GM18507 (cell line): ENCODE data around the gene ACTR8.

Experiments
- DNase-seq: peaks from one replicate; pipeline ENCODE4 v3.0.0; 2011; ENCODE audit warnings: low read depth; ENCODE audit not compliant: insufficient read length; ENCODE audit errors: extremely low spot score
- FAIRE-seq: peaks from 2 replicates; lab custom pipeline; 2011; peaks lifted over from hg19 to GRCh38; lab: Jason Lieb, UNC

The ACTR8 gene

DNA sequence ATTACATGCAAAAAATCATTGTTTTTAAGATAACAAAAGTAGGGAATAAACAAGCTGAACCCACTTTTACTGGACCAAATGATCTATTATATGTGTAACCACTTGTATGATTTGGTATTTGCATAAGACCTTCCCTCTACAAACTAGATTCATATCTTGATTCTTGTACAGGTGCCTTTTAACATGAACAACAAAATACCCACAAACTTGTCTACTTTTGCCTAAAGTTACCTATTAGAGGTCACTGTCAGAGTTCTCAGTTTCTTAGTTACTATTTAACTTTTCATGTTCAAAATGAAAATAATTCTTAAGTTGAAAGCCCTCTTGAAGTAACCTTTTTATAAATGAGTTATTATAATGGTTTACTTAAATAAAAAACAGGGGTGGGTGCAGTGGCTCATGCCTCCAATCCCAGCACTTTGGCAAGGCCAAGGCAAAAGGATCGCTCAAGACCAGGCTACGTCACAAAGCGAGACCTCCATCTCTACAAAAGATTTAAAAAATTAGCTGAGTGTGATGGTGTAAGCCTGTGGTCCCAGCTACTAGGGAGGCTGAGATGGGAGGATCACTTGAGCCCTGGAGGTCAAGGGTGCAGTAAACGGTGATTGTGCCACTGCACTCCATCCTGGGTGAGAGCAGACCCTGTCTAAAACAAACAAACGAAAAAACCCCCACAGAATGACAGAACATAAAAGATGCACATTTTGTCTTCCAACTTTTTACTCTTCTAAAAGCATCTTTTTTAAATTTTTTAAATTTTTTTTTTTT lies 16.0 kb downstream of the ACTR8 start:
- DNase-seq (no peak), FAIRE-seq (peak; percentile 80)

DNA sequence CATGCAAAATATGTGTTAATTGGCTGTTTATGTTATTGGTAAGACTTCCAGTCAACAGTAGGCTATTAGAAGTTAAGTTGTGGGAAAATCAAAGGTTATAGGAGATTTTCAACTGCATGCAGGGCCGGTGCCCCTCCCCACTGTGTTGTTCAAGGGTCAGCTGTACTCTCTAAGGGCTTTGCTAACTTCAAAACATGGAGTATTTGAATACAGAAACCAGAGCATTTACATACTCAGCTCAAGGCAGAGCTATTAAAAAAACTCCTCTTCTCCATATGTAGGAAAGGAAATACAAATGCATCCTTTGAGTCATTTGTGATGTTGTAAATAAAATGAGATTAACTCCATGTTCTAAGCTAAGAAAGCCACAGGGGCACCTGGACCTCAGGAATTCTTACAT lies 18.8 kb downstream of the ACTR8 start:
- FAIRE-seq (peak; percentile 55), DNase-seq (no peak)

DNA sequence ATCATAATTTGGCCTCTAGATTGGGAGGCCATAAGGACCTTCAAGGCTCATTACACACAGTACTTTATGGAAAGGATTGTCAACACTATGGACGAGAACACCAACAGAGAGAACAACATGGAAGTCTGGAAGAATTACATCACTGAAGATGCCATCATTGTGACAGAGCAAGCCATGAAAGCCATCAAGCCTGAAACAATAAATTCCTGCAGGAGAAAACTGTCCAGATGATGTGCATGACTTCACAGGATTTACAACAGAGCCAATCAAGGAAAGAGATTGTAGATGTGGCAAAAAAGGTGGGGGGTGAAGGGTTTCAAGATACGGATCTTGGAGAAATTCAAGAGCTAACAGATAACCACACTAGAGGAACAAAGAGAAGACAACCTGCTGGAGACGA lies 19.7 kb downstream of the ACTR8 start:
- DNase-seq (no peak), FAIRE-seq (no peak)

DNA sequence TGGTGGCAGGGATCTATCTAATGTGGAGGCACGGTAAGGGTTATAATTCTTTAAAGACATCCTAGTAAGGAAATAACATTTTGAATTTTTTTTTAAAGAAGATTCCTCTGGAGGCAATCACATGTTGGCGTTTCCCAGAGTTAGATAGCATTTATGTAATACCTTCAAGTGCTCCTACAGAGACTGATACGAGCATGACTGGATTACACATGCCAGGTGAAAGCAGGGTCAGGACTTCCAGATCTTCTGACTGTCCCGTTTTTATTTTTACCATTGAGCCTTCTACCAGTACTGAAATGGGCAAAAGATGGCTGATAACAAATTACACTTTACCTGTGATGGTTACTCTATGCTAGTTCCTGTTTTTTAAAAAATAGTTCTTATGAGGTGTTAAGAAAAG lies 21.8 kb downstream of the ACTR8 start:
- no peak for FAIRE-seq
- DNase-seq = no peak

DNA sequence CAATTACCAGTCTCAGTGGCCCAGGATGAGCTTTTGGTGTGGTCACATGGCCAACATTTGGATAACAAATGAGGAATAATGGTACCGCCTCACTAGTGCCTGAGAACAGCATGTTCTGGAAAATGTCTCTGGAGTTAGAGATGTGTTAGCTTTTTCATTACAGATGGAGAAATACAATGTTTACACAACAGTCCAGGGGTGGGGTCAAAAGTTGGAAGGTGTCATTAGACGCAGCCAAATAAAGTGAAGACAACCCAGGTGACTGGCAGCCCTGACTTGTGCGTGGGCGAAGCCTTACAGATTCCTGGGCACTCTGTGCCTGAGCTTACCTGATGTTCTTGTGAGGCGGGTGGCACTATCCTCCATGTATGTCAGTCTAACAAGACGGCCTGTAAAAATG lies 22.8 kb downstream of the ACTR8 start:
- DNase-seq (no peak), FAIRE-seq (no peak)

DNA sequence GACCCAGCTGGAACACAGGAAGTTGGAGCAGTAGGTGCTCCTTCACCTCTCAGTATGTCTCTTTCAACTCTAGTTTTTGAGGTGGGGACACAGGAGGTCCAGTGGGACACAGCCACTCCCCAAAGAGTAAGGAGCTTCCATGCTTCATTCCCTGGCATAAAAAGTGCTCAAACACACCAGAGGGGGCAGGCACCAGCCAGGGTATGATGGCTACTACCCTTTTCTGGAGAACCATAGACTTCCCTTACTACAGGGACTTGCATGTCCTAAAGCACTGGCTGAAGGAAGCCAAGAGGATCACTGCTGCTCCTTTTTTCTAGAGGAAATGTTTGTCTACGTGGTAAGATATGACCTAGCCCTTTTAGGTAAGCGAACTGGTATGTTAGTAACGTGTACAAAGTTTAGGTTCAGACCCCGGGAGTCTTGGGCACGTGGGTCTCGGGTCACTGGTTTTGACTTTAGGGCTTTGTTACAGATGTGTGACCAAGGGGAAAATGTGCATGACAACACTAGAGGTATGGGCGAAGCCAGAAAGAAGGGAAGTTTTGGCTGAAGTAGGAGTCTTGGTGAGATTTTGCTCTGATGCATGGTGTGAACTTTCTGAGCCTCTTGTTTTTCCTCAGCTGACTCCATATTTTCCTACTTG lies 23.7 kb downstream of the ACTR8 start:
- DNase-seq (no peak), FAIRE-seq (peak; percentile 69)

DNA sequence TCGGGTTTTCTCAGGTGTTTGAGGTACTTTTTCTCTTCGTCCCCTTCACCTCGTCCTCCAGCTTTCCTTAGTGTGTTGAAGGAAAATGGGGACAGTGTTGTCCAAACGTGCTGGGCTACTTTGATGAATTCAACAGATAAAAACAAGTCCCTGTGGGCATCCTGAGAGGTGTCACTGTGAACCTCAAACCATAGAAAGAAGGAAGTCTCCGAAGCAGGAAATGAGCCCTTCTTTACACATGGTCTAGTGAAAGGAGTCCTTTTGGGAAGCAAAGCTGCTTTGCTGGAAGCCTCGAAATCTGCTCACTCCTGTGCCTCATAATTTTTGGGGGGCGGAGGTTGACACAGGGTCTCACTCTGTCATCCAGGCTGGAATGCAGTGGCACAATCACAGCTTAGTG lies 25.0 kb downstream of the ACTR8 start:
- no peak for DNase-seq
- peak; percentile 75 for FAIRE-seq

DNA sequence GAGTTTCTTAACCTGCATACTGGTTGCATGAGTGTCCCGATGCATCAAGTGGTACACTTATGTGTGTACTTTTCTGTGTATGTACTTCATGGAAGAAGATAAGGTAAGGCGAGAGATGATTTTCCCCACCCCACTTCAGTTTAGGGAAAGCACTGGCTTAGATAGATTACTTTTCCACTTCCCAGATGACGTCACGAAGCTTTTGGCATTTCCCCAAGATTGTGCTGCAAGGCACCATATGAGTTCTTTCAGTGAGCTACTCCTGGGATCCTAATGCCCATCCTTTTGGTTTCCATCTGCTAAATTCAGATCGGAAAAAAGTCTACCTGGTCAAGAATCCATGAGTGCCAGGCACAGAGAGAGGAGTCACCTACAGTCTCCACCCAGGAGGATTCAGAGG lies 31.1 kb downstream of the ACTR8 start:
- FAIRE-seq = no peak
- no peak for DNase-seq

DNA sequence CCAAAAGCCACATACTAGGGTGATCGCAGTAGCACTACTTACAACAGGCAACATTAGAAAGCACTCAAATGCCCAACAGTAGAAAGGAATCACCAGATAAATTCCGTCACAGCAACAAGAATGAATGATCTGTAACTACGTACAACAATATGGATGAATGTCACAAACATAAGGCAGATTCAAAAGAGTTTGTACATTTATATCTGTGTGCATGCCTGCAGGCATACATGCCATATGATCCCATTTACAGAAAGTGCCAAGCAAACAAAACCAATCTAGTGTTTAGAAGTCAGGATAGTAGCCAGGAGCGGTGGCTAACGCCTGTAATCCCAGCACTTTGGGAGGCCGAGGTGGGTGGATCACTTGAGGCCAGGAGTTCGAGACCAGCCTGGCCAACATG lies 32.0 kb downstream of the ACTR8 start:
- no peak for DNase-seq
- no peak for FAIRE-seq

DNA sequence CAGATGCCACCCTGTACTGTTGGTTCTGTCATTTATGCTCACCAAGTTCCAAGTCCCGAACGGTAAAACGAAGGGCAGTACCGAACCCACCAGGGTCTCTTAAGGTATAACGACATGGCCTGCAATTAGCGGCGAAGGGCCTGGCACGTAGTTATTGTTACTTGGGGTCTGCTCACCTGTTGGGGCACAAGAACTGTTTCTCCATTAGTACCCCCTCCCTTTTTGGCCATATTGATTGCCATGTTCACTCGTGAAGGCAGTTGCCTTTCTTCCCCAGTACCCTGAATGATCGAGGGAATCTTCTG lies 35.1 kb downstream of the ACTR8 start:
- FAIRE-seq (no peak), DNase-seq (no peak)

DNA sequence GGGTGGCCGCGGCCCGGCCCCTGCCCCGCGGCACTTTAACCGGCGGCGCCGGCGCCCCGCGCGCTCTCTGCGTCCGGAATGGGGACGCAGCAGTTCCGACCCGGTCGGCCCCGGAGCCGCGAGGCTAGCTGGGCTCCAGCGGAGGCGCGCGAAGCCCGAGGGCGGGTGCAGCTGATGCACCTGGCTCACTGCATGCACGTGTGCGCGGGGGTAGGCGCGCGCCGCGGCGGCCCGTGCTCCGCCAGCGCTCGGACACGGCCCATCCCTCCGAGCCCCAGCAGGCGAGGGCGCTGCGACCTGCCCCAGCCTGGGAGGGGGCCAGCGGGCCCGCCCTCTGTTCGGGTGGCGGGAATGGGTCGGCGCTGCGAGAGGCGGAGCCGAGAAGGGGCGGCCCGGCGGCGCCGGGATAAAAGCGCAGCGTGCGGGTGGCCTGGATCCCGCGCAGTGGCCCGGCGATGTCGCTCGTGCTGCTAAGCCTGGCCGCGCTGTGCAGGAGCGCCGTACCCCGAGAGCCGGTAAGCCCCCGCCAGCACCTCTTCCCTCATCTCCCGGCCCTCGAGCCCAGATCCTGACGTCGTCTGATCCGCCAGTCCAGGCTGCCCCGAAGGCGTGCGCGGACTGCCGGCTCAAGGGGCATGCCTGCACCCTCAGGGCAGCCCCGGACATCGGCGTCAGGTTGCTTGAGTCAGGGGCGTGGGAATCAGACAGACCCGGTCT lies 35.7 kb downstream of the ACTR8 start, which contains the start of the genes CHDH and IL17RB:
TSS of gene CHDH (minus strand) at position 286 of the 717 bp plus-strand sequence. CDS start 22,411 bp downstream, outside the sequence.
TSS of gene IL17RB (plus strand) at position 435 of the 717 bp plus-strand sequence. CDS start at position 456, 21 bp downstream.
- peak; percentile 59 for DNase-seq
- FAIRE-seq = peak; percentile 67

DNA sequence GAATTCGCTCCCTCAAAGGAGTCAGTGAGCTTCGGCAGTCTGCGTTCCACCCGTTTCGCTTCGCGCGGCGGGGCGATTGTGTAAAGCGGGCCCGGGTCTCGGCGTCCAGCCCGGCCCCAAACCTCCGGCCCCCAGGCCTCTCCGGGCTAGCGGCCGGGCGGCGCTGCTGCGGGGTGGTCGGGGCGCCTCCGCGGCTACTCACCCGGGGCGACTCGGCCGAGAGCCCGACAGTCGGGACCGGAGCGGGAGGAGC lies 36.1 kb downstream of the ACTR8 start:
- no peak for DNase-seq
- FAIRE-seq = no peak

DNA sequence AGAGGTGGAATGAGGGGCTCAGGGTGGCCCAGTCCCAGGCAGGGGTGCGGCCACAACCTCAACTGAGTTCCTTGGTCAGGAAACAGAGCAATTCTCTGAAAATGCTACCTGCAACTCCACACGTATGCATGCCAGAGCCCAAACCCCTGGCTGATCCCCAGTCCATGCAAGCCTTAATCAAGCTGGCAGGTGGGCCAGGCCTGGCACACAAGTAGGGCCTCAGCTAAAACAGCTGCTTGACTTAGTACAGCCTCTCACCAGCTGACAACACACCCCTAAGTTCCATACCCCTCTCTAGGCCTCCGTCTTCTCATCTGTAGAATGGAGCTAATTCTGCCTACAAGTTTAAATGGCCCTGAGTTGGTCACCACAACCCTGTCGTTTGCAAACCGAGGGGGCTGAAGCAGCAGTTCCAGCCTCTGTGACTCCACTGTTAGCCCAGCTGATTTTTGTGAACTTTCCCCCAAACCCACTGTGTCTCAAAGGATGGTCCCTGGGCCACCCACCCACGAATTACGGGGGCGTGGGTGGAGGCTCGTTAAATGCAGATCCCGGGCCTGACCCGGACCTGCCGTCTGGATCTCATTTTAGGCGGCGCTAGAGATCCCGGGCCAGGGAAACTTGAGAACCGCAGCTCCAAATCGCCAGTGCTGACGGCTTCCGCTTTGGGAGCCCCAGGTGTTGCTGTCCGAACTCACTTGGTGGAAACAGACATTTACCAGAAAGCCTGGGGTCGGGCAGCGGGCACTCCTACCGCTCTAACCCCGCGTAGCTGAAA lies 36.7 kb downstream of the ACTR8 start:
- FAIRE-seq (peak; percentile 80), DNase-seq (peak; percentile 33)

DNA sequence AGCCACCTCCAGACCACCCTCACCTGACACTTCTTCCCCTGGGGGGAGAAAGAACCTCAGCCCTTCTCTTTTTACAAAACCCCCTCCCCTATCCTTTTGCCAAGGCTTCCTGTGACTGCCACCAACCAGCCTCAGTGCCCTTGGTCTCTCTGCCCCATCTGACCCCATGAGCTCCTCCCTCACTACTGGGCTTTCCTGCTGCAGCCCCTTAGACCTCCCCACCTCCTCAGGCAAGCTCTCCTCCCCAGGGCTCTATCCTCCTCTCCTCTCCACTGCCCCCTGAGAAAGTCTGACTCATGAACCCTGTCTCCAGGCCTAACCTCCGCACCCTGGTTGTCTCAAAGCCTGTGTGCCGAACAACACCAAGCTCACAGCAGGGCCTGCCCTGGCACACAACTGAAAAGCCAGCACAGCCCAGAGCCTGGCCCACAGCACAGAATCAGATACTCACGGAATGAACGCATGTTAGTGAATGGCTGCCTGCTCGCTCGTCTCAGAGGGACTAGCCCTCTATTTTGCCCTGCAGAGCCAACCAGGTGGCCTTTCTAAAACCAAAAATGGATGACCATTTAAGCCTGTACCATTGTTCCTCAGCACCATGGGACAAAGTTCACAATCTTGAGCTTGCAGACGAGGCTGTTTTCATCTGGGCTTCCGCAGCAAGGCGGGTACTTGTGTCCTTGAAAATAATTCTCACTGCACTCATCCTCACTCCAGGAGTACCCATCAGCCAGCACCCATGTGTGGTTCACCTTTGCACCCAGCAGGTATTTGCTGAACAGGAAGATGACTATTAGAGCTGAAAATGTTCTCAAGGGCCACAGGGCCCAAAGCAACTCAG lies 37.5 kb downstream of the ACTR8 start:
- DNase-seq = no peak
- peak; percentile 15 for FAIRE-seq

DNA sequence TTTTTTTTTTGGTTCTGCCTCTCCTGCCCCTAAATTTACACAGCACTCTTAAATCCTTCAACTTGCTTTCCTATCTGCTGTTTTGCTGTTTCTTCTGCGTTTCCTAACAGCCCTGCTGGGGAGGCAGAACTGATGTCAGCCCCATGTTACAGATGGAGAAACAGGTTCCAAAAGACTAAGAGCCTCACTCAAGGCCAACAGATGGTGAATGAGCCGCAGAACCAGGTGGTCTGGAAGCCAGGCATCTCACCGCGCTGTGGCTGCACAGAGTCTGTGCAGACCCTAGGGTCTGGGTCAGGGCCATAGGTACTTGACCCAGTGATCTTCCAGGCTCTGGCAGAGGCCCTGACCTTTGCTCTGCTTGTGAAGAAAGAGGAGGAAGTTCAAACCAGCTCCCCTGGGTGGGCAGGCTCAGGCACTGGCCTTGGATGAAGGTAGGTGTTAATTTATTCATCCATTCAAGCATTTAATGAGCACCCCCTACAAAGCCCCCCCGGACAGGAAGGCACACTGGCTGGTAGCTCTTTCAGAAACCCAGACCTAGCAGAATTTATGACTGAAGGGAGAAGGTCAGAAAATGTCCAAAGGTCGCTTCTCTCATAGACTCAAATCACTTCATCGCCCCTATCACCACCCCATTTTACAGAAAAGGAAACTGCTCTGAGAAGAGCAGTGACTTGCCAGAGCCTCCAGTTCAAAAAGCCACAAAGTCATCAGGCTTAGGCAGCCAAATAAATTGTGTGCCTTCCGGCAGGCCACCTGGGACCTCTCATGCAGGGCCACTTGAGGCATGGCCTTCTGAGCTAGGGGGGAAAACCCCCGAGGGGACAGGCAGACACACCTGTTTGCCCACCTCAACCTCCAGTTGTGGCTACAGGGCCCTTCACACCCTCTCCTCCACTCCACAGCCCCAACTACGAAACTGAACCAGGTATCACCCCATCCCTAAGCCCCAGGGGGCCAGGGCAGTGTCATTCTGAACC lies 38.5 kb downstream of the ACTR8 start:
- DNase-seq = peak; percentile 33
- FAIRE-seq = peak; percentile 95

DNA sequence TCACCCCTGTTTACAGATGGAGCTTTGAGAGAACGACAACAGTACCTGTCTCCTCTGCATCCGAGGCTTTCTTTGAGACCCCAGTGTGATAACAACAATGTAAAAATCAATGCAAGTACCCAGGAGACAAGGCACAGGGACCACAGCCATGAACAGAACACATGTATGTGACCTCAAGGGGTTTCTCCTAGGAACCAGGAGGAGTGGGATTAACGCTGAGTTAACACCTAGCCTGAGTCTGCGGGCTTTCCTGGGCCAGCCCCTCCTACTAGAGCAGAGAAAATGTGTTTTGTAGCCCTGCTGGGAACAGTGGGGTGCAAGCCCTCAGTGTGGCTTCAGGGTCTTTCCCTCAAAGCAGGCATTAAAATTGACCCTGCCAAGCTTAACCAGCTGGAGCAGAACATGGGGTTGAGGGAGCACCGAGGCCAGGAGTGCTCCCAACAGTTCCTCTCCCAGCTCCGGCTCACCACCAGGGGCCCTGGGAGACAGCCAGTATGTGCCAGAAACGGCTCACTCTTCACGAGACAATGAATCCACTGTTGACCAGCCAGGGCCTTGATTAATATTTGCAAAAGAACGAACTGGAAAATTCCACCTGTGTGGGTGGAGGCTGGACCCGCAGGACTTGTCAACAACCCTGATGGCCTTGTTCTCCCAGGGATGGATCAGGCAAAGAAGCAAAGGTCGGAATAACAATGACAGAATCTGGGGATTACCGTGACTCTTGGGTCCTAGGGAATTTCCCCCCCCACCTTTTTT lies 39.3 kb downstream of the ACTR8 start:
- FAIRE-seq (no peak), DNase-seq (no peak)

DNA sequence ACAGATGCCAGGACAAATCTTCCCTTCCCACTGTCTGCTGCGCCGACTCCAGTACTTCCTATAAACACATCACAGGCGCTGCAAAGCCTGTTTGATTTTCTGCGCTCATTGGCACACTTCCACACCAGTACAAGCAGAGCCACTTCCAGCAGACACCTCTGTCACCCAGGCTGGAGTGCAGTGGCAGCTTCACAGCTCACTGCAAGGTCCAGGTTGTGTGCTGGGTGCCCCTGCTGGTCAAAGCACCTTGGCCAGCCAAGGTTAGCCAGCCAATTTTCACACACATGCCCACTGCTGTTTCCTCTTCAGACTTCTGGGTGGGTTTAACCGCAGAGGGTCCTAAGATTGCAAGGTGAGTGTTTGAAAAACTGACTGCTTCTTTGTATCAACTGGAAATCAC lies 40.7 kb downstream of the ACTR8 start:
- peak; percentile 9 for FAIRE-seq
- DNase-seq = no peak

DNA sequence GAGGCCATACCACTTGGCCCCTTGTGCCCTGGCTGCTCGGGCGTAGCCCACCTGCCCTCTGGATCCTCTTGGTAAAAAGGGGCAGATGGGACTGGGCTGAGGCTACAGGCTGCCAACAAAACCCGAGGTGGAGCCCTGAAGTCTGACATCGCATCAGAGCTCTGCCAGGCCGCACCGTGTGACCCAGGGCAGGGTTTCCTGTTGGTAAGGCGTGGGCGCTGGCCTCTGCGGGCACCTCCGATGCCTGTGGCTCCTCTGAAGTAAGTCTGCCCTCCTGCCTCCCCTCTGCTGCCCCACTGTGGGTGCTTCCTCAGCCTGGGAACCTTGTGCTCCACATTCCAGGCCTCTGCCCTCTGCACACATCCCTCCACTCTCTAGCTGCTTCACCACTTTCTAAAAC lies 44.6 kb downstream of the ACTR8 start:
- DNase-seq (no peak), FAIRE-seq (no peak)
